ENCODE measurements around the gene OPTN.
"Not testable (repeated sequence)": the region's sequence is repeated elsewhere in the genome, so short reads cannot be mapped to it uniquely, and the experiment has no call there.

The OPTN gene

DNA sequence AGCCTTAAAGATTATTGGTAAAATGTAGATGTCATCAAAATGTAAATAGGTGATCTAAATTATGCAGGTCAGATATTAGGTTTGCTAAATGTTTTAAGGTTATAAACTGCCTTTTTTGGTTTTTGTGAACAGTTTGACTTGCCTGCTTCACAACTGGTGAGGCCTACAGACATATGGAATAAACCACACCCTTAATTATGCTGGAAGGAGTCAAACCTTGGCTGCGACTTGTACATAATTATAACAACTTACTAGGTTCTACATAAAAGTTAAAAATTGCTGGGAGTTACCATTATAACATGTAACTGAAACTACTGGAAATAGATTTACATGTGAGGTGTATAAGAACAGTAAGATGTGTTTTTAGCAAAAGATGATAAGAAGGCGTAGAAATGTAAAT lies 31.5 kb upstream of the OPTN start:
- Histone ChIP-seq H3K27me3 (ENCODE audit: control insufficient read depth, insufficient read depth, low read length) (no peaks in the 10 kb centered on the region), H3K36me3 (ENCODE audit: control insufficient read depth, insufficient read depth, low read length) (no peaks in the 10 kb centered on the region), H3K27ac (ENCODE audit: low read depth, low read length) (no peak overlapping the region), H3K4me3 (ENCODE audit: low read depth, low read length) (no peak overlapping the region), H3K9me3 (ENCODE audit: control insufficient read depth, insufficient read depth, low read length) (peaks cover 3% of the 10 kb centered on the region; the same call in 1 of the 2 replicates), H3K4me1 (ENCODE audit: control insufficient read depth, insufficient read depth, low read length) (peaks cover 10% of the 10 kb centered on the region; the same call in 1 of the 2 replicates), H3K9ac (ENCODE audit: low read depth, low read length) (no peak overlapping the region)

DNA sequence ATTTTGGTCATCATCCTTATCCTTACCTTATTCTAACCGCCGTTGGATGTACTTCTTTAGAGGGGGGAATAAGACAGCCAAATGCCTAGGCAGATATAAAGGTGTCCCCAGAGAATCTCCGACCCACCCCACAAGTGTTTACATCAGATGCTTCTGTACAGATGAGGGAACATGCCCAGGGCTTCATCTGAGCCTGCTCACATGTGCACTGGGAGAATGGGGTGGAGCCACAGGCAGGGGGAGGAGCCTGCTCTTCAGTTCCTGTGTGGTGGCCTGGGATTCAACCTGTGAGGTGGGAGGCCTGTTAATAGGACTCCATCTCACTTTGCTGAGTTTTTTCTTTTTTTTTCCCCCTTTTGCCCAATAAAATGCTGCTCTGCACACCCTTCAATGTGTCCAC lies 27.6 kb upstream of the OPTN start:
- H3K9ac ChIP-seq (ENCODE audit: low read depth, low read length) = no peak overlapping the region
- H3K27me3 ChIP-seq (ENCODE audit: control insufficient read depth, insufficient read depth, low read length) = no peaks in the 10 kb centered on the region
- H3K4me3 ChIP-seq (ENCODE audit: low read depth, low read length) = no peak overlapping the region
- H3K36me3 ChIP-seq (ENCODE audit: control insufficient read depth, insufficient read depth, low read length) = no peaks in the 10 kb centered on the region
- no peaks in the 10 kb centered on the region for H3K4me1 ChIP-seq (ENCODE audit: control insufficient read depth, insufficient read depth, low read length)
- H3K27ac ChIP-seq (ENCODE audit: low read depth, low read length) = no peak overlapping the region
- peaks cover 3% of the 10 kb centered on the region; the same call in 1 of the 2 replicates for H3K9me3 ChIP-seq (ENCODE audit: control insufficient read depth, insufficient read depth, low read length)

DNA sequence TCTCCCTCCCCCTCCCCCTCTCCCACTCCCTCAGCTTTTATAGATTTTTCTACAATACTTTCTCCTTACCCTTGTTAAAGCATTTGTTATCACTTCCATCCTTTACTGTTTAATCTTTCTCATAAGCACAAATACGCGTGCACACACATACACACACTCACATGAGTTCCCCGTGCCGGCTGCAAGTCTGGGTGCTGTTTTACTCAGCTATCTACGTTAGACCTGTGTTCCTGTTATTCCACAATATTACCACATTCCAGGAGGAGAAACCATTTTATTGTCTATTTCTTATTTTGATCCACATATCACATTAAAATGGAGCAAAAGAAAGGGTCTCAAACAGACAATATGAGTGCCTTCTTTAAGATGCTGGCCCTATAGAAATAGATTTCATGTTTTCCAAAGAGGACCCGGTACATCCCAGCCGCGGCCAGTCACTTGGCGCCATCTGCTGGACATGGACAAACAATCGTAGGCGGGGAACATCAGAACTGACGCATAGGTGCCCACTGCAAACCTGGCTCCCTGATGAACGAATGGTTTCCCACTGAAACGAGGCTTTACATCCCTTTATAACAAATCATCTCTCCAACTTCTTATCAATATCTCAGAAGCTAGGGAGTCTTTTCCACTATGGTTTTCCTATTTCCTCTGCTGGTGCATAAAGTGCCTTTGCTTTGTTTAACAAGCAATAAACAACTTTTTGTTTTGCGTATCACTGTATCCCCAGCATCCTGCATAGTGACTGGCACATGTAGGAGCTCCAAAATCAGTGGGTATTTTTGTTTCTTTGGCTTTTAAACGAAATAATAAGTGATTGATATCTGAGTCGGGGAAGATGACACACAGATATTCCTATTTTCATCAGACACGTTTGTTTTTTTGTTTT lies 25.2 kb upstream of the OPTN start:
- no peak overlapping the region for H3K4me3 ChIP-seq (ENCODE audit: low read depth, low read length)
- H3K9ac ChIP-seq (ENCODE audit: low read depth, low read length) = no peak overlapping the region

DNA sequence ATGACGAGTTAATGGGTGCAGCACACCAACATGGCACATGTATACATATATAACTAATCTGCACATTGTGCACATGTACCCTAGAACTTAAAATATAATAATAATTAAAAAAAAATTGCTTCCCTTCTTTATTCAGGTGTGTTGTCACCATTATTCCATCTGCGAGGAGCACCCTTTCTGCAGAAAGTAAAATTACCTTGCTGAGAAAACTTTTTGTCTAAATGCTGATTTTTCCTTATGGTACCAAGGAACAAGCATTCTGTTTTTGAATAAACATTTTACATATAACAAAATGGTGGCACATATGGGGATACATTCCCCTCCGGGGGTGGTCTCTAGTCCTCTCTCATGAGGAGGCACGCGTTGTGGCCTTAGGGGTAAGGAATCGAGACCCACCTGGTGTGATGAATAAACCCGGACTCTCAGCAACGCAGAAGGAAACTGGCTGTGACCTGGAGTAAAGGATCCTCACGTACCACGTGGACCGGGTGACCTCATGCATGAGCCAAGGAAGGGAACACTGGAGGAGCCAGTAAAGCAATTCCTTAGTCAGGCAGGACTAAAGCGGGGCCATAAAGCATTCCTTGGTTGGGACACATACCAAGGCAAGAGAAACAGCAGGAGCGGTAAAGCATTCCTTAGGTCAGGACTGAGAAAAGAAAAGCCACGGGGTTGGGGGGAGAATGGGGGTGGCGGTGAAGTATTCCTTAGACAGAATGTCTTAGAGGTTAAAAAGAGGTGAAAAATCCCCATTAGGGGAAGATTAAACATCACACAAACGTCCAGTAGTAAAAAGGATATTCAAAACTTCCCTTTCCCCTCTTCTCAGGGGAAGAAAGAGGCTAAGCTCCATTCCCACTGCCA lies 20.8 kb upstream of the OPTN start:
- H3K9me3 ChIP-seq (ENCODE audit: control insufficient read depth, insufficient read depth, low read length) = peaks cover 35% of the 10 kb centered on the region
- no peaks in the 10 kb centered on the region for H3K4me1 ChIP-seq (ENCODE audit: control insufficient read depth, insufficient read depth, low read length)
- H3K36me3 ChIP-seq (ENCODE audit: control insufficient read depth, insufficient read depth, low read length) = no peaks in the 10 kb centered on the region
- H3K27me3 ChIP-seq (ENCODE audit: control insufficient read depth, insufficient read depth, low read length) = no peaks in the 10 kb centered on the region
- H3K9ac ChIP-seq (ENCODE audit: low read depth, low read length) = no peak overlapping the region
- no peak overlapping the region for H3K27ac ChIP-seq (ENCODE audit: low read depth, low read length)
- no peak overlapping the region for H3K4me3 ChIP-seq (ENCODE audit: low read depth, low read length)

More for the DNA sequence above, 25.2 kb upstream of the OPTN start:
- H3K36me3 ChIP-seq (ENCODE audit: control insufficient read depth, insufficient read depth, low read length) = no peaks in the 10 kb centered on the region
- no peak overlapping the region for H3K27ac ChIP-seq (ENCODE audit: low read depth, low read length)
- H3K27me3 ChIP-seq (ENCODE audit: control insufficient read depth, insufficient read depth, low read length) = no peaks in the 10 kb centered on the region
- peaks cover 11% of the 10 kb centered on the region for H3K9me3 ChIP-seq (ENCODE audit: control insufficient read depth, insufficient read depth, low read length)
- H3K4me1 ChIP-seq (ENCODE audit: control insufficient read depth, insufficient read depth, low read length) = no peaks in the 10 kb centered on the region

DNA sequence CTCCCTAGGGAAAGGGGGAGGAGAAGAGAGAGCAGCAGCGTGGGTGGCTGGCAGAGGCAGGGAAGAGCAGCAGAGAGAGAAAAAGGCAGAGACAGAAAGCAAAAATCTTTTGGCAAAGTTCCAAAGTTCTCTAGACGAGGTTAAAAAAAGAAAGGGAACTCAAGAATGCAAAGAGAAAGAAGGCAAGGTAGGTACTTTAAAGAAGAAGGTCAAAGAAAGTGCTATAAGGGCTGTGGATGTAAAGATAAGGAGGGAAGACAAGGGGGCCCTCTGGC lies 20.2 kb upstream of the OPTN start:
- Histone ChIP-seq H3K9ac (ENCODE audit: low read depth, low read length) (no peak overlapping the region), H3K27ac (ENCODE audit: low read depth, low read length) (no peak overlapping the region), H3K4me1 (ENCODE audit: control insufficient read depth, insufficient read depth, low read length) (no peaks in the 10 kb centered on the region), H3K36me3 (ENCODE audit: control insufficient read depth, insufficient read depth, low read length) (no peaks in the 10 kb centered on the region), H3K27me3 (ENCODE audit: control insufficient read depth, insufficient read depth, low read length) (no peaks in the 10 kb centered on the region), H3K9me3 (ENCODE audit: control insufficient read depth, insufficient read depth, low read length) (peaks cover 40% of the 10 kb centered on the region), H3K4me3 (ENCODE audit: low read depth, low read length) (no peak overlapping the region)

DNA sequence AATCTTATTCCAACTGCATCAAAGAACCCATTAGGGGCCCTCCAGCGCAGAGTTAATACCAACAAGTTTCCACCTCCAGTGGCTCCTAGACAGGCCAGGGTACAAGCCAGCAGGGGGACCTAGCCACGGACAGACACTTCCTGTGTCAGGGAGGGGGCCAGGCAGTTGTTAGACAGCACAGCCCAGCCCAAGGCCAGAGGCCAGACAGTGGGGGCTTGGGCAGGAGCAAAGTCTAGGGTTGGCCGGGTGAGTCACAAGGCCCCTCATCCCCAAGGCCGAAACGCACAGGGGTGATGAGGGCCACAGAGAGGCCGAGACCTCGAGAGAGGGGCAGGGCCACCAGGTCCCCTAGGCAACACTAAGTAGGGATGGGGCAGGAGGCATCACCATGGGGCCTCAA lies 19.3 kb upstream of the OPTN start:
- H3K9me3 ChIP-seq (ENCODE audit: control insufficient read depth, insufficient read depth, low read length) = peaks cover 50% of the 10 kb centered on the region
- no peak overlapping the region for H3K4me3 ChIP-seq (ENCODE audit: low read depth, low read length)
- no peaks in the 10 kb centered on the region for H3K36me3 ChIP-seq (ENCODE audit: control insufficient read depth, insufficient read depth, low read length)

DNA sequence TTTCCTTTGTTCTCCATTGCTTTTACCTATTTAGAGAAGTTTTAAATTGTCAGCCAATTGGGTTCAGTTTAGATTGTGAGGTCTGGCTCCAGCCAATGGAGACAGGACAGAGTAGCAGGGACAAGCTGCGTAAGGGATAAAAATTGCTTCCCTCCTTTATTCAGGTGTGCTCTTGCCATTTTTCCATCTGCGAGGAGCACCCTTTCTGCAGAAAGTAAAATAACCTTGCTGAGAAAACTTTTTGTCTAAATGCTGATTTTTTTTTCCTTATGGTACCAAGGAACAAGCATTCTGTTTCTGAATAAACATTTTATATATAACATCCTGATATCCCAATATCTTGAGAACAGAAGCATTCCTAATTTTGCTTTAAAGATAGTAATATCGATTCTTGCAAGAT lies 16.3 kb upstream of the OPTN start:
- H3K27ac ChIP-seq (ENCODE audit: low read depth, low read length); H3K4me1 ChIP-seq (ENCODE audit: control insufficient read depth, insufficient read depth, low read length); H3K9ac ChIP-seq (ENCODE audit: low read depth, low read length); H3K27me3 ChIP-seq (ENCODE audit: control insufficient read depth, insufficient read depth, low read length); H3K4me3 ChIP-seq (ENCODE audit: low read depth, low read length); H3K36me3 ChIP-seq (ENCODE audit: control insufficient read depth, insufficient read depth, low read length): not testable (repeated sequence)
- H3K9me3 ChIP-seq (ENCODE audit: control insufficient read depth, insufficient read depth, low read length) = peaks cover 59% of the 10 kb centered on the region

More for the DNA sequence above, 19.3 kb upstream of the OPTN start:
- Histone ChIP-seq H3K9ac (ENCODE audit: low read depth, low read length) (no peak overlapping the region), H3K27ac (ENCODE audit: low read depth, low read length) (no peak overlapping the region), H3K4me1 (ENCODE audit: control insufficient read depth, insufficient read depth, low read length) (no peaks in the 10 kb centered on the region), H3K27me3 (ENCODE audit: control insufficient read depth, insufficient read depth, low read length) (no peaks in the 10 kb centered on the region)

DNA sequence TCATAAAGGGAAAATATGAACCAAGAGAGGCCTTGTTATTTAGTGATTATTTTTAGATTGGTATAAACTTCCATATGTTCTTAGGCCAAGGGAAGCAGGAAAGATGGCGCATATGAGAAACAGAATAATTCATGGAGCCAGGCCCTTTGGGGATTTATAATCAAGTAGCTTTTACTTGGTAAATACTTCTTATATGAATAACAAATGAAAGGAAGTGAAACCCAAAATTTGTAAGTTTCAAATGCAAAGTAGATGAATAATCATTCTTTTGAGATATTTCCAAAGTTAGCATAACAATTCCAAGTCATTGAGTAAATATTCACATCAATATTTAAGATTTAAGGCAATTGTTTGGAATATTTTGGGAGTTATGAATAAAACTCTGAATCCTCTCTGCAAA lies 13.9 kb upstream of the OPTN start:
- no peak overlapping the region for H3K4me3 ChIP-seq (ENCODE audit: low read depth, low read length)
- H3K9me3 ChIP-seq (ENCODE audit: control insufficient read depth, insufficient read depth, low read length) = peaks cover 47% of the 10 kb centered on the region
- no peak overlapping the region for H3K9ac ChIP-seq (ENCODE audit: low read depth, low read length)
- no peaks in the 10 kb centered on the region for H3K36me3 ChIP-seq (ENCODE audit: control insufficient read depth, insufficient read depth, low read length)
- no peaks in the 10 kb centered on the region for H3K4me1 ChIP-seq (ENCODE audit: control insufficient read depth, insufficient read depth, low read length)
- H3K27ac ChIP-seq (ENCODE audit: low read depth, low read length) = no peak overlapping the region
- no peaks in the 10 kb centered on the region for H3K27me3 ChIP-seq (ENCODE audit: control insufficient read depth, insufficient read depth, low read length)

DNA sequence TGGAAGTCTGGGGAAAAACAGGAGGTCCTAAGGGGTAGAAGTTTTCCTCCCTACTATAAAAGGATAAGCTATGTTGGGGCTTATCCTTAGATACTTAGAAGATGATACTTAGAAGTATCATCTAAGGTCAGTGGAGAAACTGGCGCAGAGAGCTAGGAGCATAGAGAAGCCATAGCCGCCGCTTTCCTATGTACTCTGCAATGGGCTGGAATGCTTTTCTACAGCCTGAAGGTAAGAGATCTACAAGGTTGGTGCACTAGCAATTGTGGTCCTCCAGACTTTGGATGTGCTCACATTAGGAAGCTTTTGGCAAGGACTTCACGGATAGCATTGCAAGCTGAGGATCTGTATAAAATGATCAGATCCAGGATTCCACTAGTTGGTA lies 12.4 kb upstream of the OPTN start:
- no peaks in the 10 kb centered on the region for H3K27me3 ChIP-seq (ENCODE audit: control insufficient read depth, insufficient read depth, low read length)
- H3K36me3 ChIP-seq (ENCODE audit: control insufficient read depth, insufficient read depth, low read length) = no peaks in the 10 kb centered on the region
- no peaks in the 10 kb centered on the region for H3K4me1 ChIP-seq (ENCODE audit: control insufficient read depth, insufficient read depth, low read length)
- H3K4me3 ChIP-seq (ENCODE audit: low read depth, low read length) = no peak overlapping the region
- H3K9me3 ChIP-seq (ENCODE audit: control insufficient read depth, insufficient read depth, low read length) = peaks cover 36% of the 10 kb centered on the region
- no peak overlapping the region for H3K27ac ChIP-seq (ENCODE audit: low read depth, low read length)
- H3K9ac ChIP-seq (ENCODE audit: low read depth, low read length) = no peak overlapping the region

DNA sequence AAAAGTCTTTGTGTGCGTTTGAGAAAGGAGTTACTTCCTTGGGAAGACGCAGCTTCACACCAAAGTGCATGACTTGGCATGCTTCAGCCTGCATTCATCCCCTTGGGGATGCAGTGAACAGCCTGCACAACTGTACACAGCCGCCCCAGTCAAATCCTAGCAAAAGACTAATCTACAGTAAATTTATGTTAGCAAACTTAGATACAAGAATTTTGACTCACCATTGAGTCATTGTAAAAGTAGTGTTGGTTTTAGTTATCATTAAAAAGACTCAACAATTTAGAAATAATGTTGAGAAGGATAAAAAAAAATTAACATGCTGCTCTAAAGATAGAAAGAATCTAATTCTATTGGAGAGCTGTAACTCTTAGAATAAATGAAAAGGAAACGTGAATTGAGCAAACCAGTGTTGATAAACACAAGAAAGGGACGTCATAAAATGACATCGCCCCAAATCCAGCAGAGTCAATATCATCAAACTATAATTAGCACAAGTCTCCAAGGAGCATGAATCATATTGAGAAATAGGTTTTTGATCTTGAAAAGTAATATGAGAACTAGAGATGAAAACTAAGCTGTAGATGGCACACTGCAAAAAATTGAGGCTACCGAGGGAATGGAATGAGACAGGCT lies 11.9 kb upstream of the OPTN start:
- Histone ChIP-seq H3K4me1 (ENCODE audit: control insufficient read depth, insufficient read depth, low read length) (no peaks in the 10 kb centered on the region), H3K36me3 (ENCODE audit: control insufficient read depth, insufficient read depth, low read length) (no peaks in the 10 kb centered on the region), H3K9me3 (ENCODE audit: control insufficient read depth, insufficient read depth, low read length) (peaks cover 34% of the 10 kb centered on the region), H3K27ac (ENCODE audit: low read depth, low read length) (no peak overlapping the region), H3K4me3 (ENCODE audit: low read depth, low read length) (no peak overlapping the region), H3K9ac (ENCODE audit: low read depth, low read length) (no peak overlapping the region), H3K27me3 (ENCODE audit: control insufficient read depth, insufficient read depth, low read length) (no peaks in the 10 kb centered on the region)

DNA sequence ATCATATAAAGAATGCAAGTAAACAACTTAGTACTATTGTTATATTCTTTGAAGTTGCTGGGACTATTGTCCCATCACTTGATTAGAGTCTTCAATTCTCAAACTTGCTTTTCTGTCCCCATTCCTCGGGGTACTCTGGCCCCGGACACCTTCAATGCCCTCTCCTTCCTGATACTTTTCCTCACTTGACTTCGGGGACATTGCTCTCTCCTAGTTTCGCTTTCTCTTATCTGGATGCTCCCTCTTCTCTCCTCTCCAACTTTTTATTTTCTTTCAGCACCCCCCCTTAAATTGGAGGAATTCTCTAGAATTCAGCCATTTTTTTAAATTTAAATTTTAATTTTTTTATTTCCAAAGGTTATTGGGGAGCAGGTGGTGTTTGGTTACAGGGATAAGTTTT lies 10.6 kb upstream of the OPTN start:
- no peak overlapping the region for H3K27ac ChIP-seq (ENCODE audit: low read depth, low read length)
- no peaks in the 10 kb centered on the region for H3K36me3 ChIP-seq (ENCODE audit: control insufficient read depth, insufficient read depth, low read length)
- H3K4me1 ChIP-seq (ENCODE audit: control insufficient read depth, insufficient read depth, low read length) = no peaks in the 10 kb centered on the region
- no peak overlapping the region for H3K9ac ChIP-seq (ENCODE audit: low read depth, low read length)
- H3K4me3 ChIP-seq (ENCODE audit: low read depth, low read length) = no peak overlapping the region
- H3K27me3 ChIP-seq (ENCODE audit: control insufficient read depth, insufficient read depth, low read length) = no peaks in the 10 kb centered on the region
- peaks cover 22% of the 10 kb centered on the region for H3K9me3 ChIP-seq (ENCODE audit: control insufficient read depth, insufficient read depth, low read length)

Measured in HUES48 (cell line).